ENCODE results near the gene ALX4.

- TF ChIP-seq POLR2A (IDR thresholded peaks at IDR 0.05; ENCODE audit: low read depth) (no peak), CTCF (IDR thresholded peaks at IDR 0.05) (no peak)
These were observed 35.8 kb upstream of the ALX4 start for GRCh38 chr11:44345781-44346180.
